ENCODE results near the gene EXD2. TPM values are rescaled to one million over a fixed set of nuclear protein-coding genes. Genes with fewer than 3 reads are reported as not detected.
A peak's percentile ranks its signal among the peaks of the same experiment; 100 is the strongest.

EXD2 gene
- total and polyA plus RNA-seq, 2 experiments from 2014 or later: 10.3 to 23.3 TPM

DNA sequence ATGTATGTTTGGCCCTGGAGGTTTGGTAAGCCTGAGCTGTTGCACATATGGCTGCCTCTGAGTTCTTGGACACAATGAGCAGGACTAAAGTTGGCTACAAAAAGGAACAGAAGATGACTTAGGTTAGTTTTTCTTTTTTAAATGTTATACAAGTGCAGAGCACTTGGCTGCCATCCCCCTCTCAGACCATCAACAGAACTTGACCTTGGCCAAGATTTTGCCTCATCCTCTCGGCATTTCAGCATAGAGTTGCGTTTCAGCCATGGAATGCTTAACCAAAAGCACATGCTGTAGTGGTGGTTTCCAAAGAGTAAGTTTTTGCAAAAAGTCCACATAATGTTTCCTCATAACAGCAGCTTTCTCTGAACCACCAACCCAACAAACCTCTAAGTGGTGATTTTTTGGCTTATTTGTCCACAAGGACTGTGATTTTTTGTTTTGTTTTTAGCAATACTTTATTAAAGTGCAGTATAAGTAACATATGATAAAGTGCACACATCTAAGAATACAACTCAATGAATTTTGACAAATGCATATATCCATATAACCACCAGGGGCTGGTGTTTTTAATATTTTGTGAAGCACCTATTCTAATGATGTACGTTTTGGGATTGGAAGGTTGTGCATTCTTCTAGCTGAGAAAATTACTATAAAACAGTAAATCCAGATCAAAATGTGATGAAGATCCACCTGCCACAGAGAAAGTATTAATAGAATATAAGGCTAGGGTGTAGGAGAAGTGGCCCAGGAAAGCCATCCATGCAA is 56.6 kb downstream of the EXD2 start:
- no peaks in the 10 kb centered on the region for H3K4me1 Mint-ChIP-seq
- Histone ChIP-seq H3K79me2 (replicated peaks; ENCODE audit: insufficient read depth) (no peaks in the 10 kb centered on the region), H3K27me3 (ENCODE audit: insufficient read depth) (no peaks in the 10 kb centered on the region), H4K20me1 (replicated peaks; ENCODE audit: insufficient read depth) (no peaks in the 10 kb centered on the region), H3K27ac (ENCODE audit: low read depth) (no peak overlapping the region), H2AFZ (no peak overlapping the region), H3F3A (replicated peaks; ENCODE audit: low read depth) (no peaks in the 10 kb centered on the region), H3K36me3 (ENCODE audit: insufficient read depth) (no peaks in the 10 kb centered on the region), H3K4me3 (no peak overlapping the region), H3K4me2 (no peak overlapping the region), H3K9me2 (ENCODE audit: insufficient read depth) (no peaks in the 10 kb centered on the region), H3K4me1 (ENCODE audit: insufficient read depth) (no peaks in the 10 kb centered on the region)
- no peak overlapping the region for H3K27ac Mint-ChIP-seq
- no peaks in the 10 kb centered on the region for H3K36me3 Mint-ChIP-seq (ENCODE audit: low read depth)
- no peaks in the 10 kb centered on the region for H3K9me3 Mint-ChIP-seq
- H3K27me3 Mint-ChIP-seq (ENCODE audit: insufficient read depth, low read depth, poor library complexity): no peaks in the 10 kb centered on the region
- no peak for DNase-seq (ENCODE audit: low spot score)
- no peak overlapping the region for H3K4me3 Mint-ChIP-seq
- no peak for ATAC-seq
- TF ChIP-seq JUNB (IDR thresholded peaks at IDR 0.05; ENCODE audit: unreplicated experiment) (no peak), CTCF (conservative IDR thresholded peaks at IDR 0.05; ENCODE audit: low read depth in 2 of 2) (peak in 1 of 2 experiments; percentile 20; a peak in 1 of 4 replicates)

DNA sequence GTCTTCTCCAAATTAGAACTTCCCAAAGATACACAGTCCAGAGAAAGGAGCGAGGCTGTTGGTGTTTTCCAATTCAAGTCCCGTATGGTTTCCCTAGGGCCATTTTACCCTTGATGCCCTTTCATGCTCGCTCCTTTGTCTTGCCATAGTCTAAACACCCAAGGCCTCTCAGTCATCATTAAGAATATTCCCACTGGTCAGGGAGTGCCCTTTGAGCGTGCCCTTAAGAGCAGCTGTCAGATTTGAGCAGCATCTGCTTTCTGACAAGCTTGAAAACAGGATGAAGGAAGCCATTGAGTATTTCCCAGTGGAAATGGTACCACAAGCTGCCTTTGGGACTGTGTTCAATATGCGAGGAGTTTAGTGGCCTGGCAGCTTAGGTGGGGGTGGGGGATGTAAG is 58.3 kb downstream of the EXD2 start:
- Mint-ChIP-seq H3K4me3 (no peak overlapping the region), H3K9me3 (no peaks in the 10 kb centered on the region), H3K36me3 (ENCODE audit: low read depth) (no peaks in the 10 kb centered on the region), H3K27me3 (ENCODE audit: insufficient read depth, low read depth, poor library complexity) (no peaks in the 10 kb centered on the region), H3K4me1 (no peaks in the 10 kb centered on the region), H3K27ac (no peak overlapping the region)
- H3K79me2 ChIP-seq (replicated peaks; ENCODE audit: insufficient read depth): no peaks in the 10 kb centered on the region
- H3K27me3 ChIP-seq (ENCODE audit: insufficient read depth): no peaks in the 10 kb centered on the region
- ATAC-seq (no peak), DNase-seq (ENCODE audit: low spot score) (no peak)
- H2AFZ ChIP-seq: no peak overlapping the region
- H3K9me2 ChIP-seq (ENCODE audit: insufficient read depth): no peaks in the 10 kb centered on the region
- no peaks in the 10 kb centered on the region for H3K36me3 ChIP-seq (ENCODE audit: insufficient read depth)
- no peaks in the 10 kb centered on the region for H3K4me1 ChIP-seq (ENCODE audit: insufficient read depth)
- no peak overlapping the region for H3K4me3 ChIP-seq
- no peaks in the 10 kb centered on the region for H4K20me1 ChIP-seq (replicated peaks; ENCODE audit: insufficient read depth)
- H3K4me2 ChIP-seq: no peak overlapping the region
- H3F3A ChIP-seq (replicated peaks; ENCODE audit: low read depth): no peaks in the 10 kb centered on the region
- H3K27ac ChIP-seq (ENCODE audit: low read depth): no peak overlapping the region
- TF ChIP-seq ZNF331 (CRISPR knock-in tag; IDR thresholded peaks at IDR 0.05; ENCODE audit: low read depth) (no peak), JUNB (IDR thresholded peaks at IDR 0.05; ENCODE audit: unreplicated experiment) (no peak), STAT1 (IDR thresholded peaks at IDR 0.05; ENCODE audit: unreplicated experiment) (no peak), EZH2phosphoT487 (IDR thresholded peaks at IDR 0.05; ENCODE audit: unreplicated experiment) (no peak), POLR2AphosphoS5 (IDR thresholded peaks at IDR 0.05; ENCODE audit: low read depth) (no peak), ZNF462 (CRISPR knock-in tag; IDR thresholded peaks at IDR 0.05) (no peak), ZNF114 (CRISPR knock-in tag; IDR thresholded peaks at IDR 0.05) (no peak), EZH2 (IDR thresholded peaks at IDR 0.05; ENCODE audit: low read depth, unreplicated experiment) (no peak)
- TF ChIP-seq, protein P1, sequence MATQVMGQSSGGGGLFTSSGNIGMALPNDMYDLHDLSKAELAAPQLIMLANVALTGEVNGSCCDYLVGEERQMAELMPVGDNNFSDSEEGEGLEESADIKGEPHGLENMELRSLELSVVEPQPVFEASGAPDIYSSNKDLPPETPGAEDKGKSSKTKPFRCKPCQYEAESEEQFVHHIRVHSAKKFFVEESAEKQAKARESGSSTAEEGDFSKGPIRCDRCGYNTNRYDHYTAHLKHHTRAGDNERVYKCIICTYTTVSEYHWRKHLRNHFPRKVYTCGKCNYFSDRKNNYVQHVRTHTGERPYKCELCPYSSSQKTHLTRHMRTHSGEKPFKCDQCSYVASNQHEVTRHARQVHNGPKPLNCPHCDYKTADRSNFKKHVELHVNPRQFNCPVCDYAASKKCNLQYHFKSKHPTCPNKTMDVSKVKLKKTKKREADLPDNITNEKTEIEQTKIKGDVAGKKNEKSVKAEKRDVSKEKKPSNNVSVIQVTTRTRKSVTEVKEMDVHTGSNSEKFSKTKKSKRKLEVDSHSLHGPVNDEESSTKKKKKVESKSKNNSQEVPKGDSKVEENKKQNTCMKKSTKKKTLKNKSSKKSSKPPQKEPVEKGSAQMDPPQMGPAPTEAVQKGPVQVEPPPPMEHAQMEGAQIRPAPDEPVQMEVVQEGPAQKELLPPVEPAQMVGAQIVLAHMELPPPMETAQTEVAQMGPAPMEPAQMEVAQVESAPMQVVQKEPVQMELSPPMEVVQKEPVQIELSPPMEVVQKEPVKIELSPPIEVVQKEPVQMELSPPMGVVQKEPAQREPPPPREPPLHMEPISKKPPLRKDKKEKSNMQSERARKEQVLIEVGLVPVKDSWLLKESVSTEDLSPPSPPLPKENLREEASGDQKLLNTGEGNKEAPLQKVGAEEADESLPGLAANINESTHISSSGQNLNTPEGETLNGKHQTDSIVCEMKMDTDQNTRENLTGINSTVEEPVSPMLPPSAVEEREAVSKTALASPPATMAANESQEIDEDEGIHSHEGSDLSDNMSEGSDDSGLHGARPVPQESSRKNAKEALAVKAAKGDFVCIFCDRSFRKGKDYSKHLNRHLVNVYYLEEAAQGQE (IDR thresholded peaks at IDR 0.05; ENCODE audit: unreplicated experiment): no peak

All from GM23338 (cell line).